K562 (cell line): Measurements from ENCODE around the gene TIMM9. TPM values are rescaled to one million over a fixed set of nuclear protein-coding genes. Genes with fewer than 3 reads are reported as not detected.

ENCODE experiments used
- AFF1 ChIP-seq, 2 experiments: fragments of 450-650 bp; IDR thresholded peaks; 2 replicates each; pipeline ENCODE4 v1.6.1; 2018; ENCODE audit warnings: mild to moderate bottlenecking in 2 of 2, low read depth in 1 of 2; ENCODE audit not compliant: partially characterized antibody in 2 of 2
- BRD4 ChIP-seq: fragments of 200-600 bp; sonication (generic); IDR thresholded peaks from 2 replicates; pipeline ENCODE4 v1.6.1; 2017; ENCODE audit warnings: inconsistent platforms
- CBX3 ChIP-seq, 2 experiments: IDR thresholded peaks; 1 replicate in 1 of 2; 2 replicates in 1 of 2; pipeline ENCODE4 v1.6.1; 2012; ENCODE audit warnings: inconsistent platforms in 2 of 2, low read length in 2 of 2, borderline replicate concordance in 1 of 2, control low read depth in 1 of 2
- CREB1 ChIP-seq, 2 experiments: sonication (generic) in 1 of 2; formaldehyde crosslinking in 1 of 2; IDR thresholded peaks; 2 replicates each; pipeline versions ENCODE4 v1.6.1 to v1.8.0; 2012 to 2022; ENCODE audit warnings: inconsistent platforms in 1 of 2, mild to moderate bottlenecking in 1 of 2, missing genetic modification reagents in 1 of 2, moderate library complexity in 1 of 2
- E4F1 ChIP-seq: fragments of 250-450 bp; sonication (Bioruptor Pico); IDR thresholded peaks from 2 replicates; pipeline ENCODE4 v1.5.0; 2021; ENCODE audit warnings: mild to moderate bottlenecking, borderline replicate concordance
- GTF2F1 ChIP-seq: IDR thresholded peaks from 2 replicates; pipeline ENCODE4 v1.6.1; 2011; ENCODE audit warnings: low read depth, low read length, improper control_type of control experiment
- HDGF ChIP-seq: fragments of 450-650 bp; IDR thresholded peaks from 2 replicates; pipeline ENCODE4 v1.6.1; 2016
- HLTF ChIP-seq: fragments of 450-650 bp; IDR thresholded peaks from 2 replicates; pipeline ENCODE4 v1.6.1; 2016
- KDM1A ChIP-seq, 2 experiments: fragments of 450-650 bp; IDR thresholded peaks; 2 replicates each; pipeline ENCODE4 v1.6.1; 2016; ENCODE audit warnings: mild to moderate bottlenecking in 2 of 2
- KDM2B ChIP-seq: fragments of 250-450 bp; sonication (Bioruptor Pico); IDR thresholded peaks from 2 replicates; pipeline ENCODE4 v1.8.0; 2021; ENCODE audit warnings: mild to moderate bottlenecking, moderate library complexity
- LEF1 ChIP-seq: fragments of 450-650 bp; IDR thresholded peaks from 2 replicates; pipeline ENCODE4 v1.6.1; 2016; ENCODE audit warnings: mild to moderate bottlenecking
- MED1 ChIP-seq: sonication (generic); formaldehyde crosslinking; IDR thresholded peaks from 2 replicates; pipeline ENCODE4 v1.8.1; 2023; ENCODE audit warnings: missing genetic modification reagents, borderline replicate concordance
- NR2C1 ChIP-seq, 2 experiments: fragments of 450-650 bp; IDR thresholded peaks; 2 replicates each; pipeline ENCODE4 v1.6.1; 2017; ENCODE audit warnings: mild to moderate bottlenecking in 2 of 2, antibody characterized with exemption in 1 of 2, inconsistent platforms in 1 of 2, missing compliant biosample characterization in 1 of 2, missing genetic modification characterization in 1 of 2
- PPARD ChIP-seq: fragments of 250-450 bp; sonication (Bioruptor Pico); IDR thresholded peaks from 2 replicates; pipeline ENCODE4 v1.8.0; 2022; ENCODE audit warnings: inconsistent platforms, mild to moderate bottlenecking, moderate library complexity
- RBFOX2 ChIP-seq: fragments of 200-400 bp; formaldehyde crosslinking; IDR thresholded peaks from 2 replicates; pipeline ENCODE4 v1.6.1; 2017; ENCODE audit warnings: low read depth, mild to moderate bottlenecking, low read length, moderate library complexity
- SMAD3 ChIP-seq: fragments of 450-650 bp; formaldehyde crosslinking; conservative IDR thresholded peaks from 2 replicates; pipeline ENCODE4 v1.4.0; 2020; ENCODE audit warnings: mild to moderate bottlenecking
- SOX6 ChIP-seq: fragments of 450-650 bp; IDR thresholded peaks from 2 replicates; pipeline ENCODE4 v1.6.1; 2014; ENCODE audit warnings: mild to moderate bottlenecking
- TAF15 ChIP-seq: fragments of 200-400 bp; formaldehyde crosslinking; IDR thresholded peaks from 2 replicates; pipeline ENCODE4 v1.6.1; 2017; ENCODE audit warnings: mild to moderate bottlenecking, low read depth, low read length, moderate library complexity
- U2AF1 ChIP-seq: fragments of 200-400 bp; formaldehyde crosslinking; optimal IDR thresholded peaks from 2 replicates; pipeline ENCODE3; 2017; ENCODE audit warnings: mild to moderate bottlenecking, low read depth, low read length, moderate library complexity
- ZBTB12 ChIP-seq: fragments of 250-450 bp; sonication (Bioruptor Pico); IDR thresholded peaks from 2 replicates; pipeline ENCODE4 v1.4.0; 2020
- ZNF12 ChIP-seq: sonication (generic); formaldehyde crosslinking; IDR thresholded peaks from 2 replicates; pipeline ENCODE4 v1.4.0; 2020; ENCODE audit warnings: mild to moderate bottlenecking, missing genetic modification reagents
- ZNF764 ChIP-seq: fragments of 250-450 bp; sonication (Bioruptor Pico); IDR thresholded peaks from 2 replicates; pipeline ENCODE4 v1.4.0; 2020; ENCODE audit warnings: low read depth, mild to moderate bottlenecking, moderate library complexity
- ZNF77 ChIP-seq: fragments of 250-450 bp; sonication (Bioruptor Pico); IDR thresholded peaks from 2 replicates; pipeline ENCODE4 v1.5.0; 2020
- polyA plus RNA-seq, 8 experiments: library from polyadenylated mRNA; depleted of rRNA in 4 of 8; stranded (reverse) in 5 of 8; unstranded in 3 of 8; fragments of >200 nt; fragmentation: Nextera tagmentation in 2 of 8; fragmentation: Illumina TruSeq in 1 of 8; extraction: Ambion mirVana in 2 of 8; extraction: Trizol in 1 of 8; gene quantifications; 2 replicates each; pipeline versions ENCODE4 v1.2.1 to v1.2.3, GENCODE V29; 2011 to 2014; ENCODE audit warnings: inconsistent platforms in 1 of 8, missing spikeins in 1 of 8
- total RNA-seq, 7 experiments: library from RNA; depleted of rRNA in 6 of 7; stranded (reverse); fragments of >200 nt in 6 of 7; fragmentation: Illumina TruSeq in 2 of 7; extraction: Trizol in 2 of 7; gene quantifications; 2 replicates each; pipeline versions ENCODE4 v1.2.1 to v1.2.3, GENCODE V29; 2011 to 2021; ENCODE audit warnings: low replicate concordance in 1 of 7

Gene TIMM9
- total and polyA plus RNA-seq, 9 of the 15 experiments (the other 6 are each of a cell fraction or from before 2014, with no cell fraction given) = 28.0 to 101 (median 54.3) TPM

- no peak for TF ChIP-seq HLTF
- no peak for TF ChIP-seq LEF1
- no peak for TF ChIP-seq CBX3 (IDR thresholded peaks at IDR 0.05; ENCODE audit: borderline replicate concordance in 1 of 2, low read length in 2 of 2)
- no peak for TF ChIP-seq SMAD3 (CRISPR knock-in tag)
- TF ChIP-seq RBFOX2 = 0 out of 2 replicates have a peak, but pooled peaks have one; percentile 22
- no peak for TF ChIP-seq PPARD
- TF ChIP-seq ZNF12 (CRISPR knock-in tag) = no peak
- no peak for TF ChIP-seq GTF2F1
- TF ChIP-seq NR2C1 (IDR thresholded peaks at IDR 0.05) = no peak
- no peak for TF ChIP-seq NR2C1 (tag; IDR thresholded peaks at IDR 0.05)
- no peak for TF ChIP-seq KDM2B (CRISPR knock-in tag)
- no peak for TF ChIP-seq ZNF764 (CRISPR knock-in tag)
- TF ChIP-seq E4F1 (CRISPR knock-in tag) = no peak
- TF ChIP-seq U2AF1 = no peak
- no peak for TF ChIP-seq KDM1A (IDR thresholded peaks at IDR 0.05)
- TF ChIP-seq HDGF = no peak
- no peak for TF ChIP-seq TAF15
- no peak for TF ChIP-seq CREB1 (IDR thresholded peaks at IDR 0.05)
- no peak for TF ChIP-seq CREB1 (CRISPR knock-in tag; IDR thresholded peaks at IDR 0.05)
- TF ChIP-seq SOX6 = no peak
- TF ChIP-seq ZNF77 (CRISPR knock-in tag) = no peak
- TF ChIP-seq MED1 = no peak
- TF ChIP-seq AFF1 (IDR thresholded peaks at IDR 0.05; ENCODE audit: low read depth in 1 of 2, partially characterized antibody in 2 of 2) = peak in 1 of 2 experiments; percentile 6
- no peak for TF ChIP-seq BRD4
- no peak for TF ChIP-seq ZBTB12 (CRISPR knock-in tag)
Measured at GRCh38 chr14:58428118-58428683, 870 bp upstream of the TIMM9 start (continued).
